Nephron progenitor cell (in vitro differentiated cells): ENCODE measurements around the gene NCF2.

Source experiments
- DNase-seq: peaks from one replicate; pipeline ENCODE4 v3.0.0; 2021
- H3K27ac Mint-ChIP-seq: 2 replicates; pipeline ENCODE4 v1.8.0; 2021; ENCODE audit warnings: mild to moderate bottlenecking, moderate library complexity, mixed read lengths
- H3K27me3 Mint-ChIP-seq: 2 replicates; pipeline ENCODE4 v1.8.0; 2021; ENCODE audit warnings: mild to moderate bottlenecking, low read depth, mixed read lengths; ENCODE audit not compliant: poor library complexity
- H3K36me3 Mint-ChIP-seq: 2 replicates; pipeline ENCODE4 v1.8.0; 2021; ENCODE audit warnings: low read depth, mixed read lengths
- H3K4me1 Mint-ChIP-seq: 2 replicates; pipeline ENCODE4 v1.8.0; 2021; ENCODE audit warnings: mixed read lengths
- H3K4me3 Mint-ChIP-seq: 2 replicates; pipeline ENCODE4 v1.8.0; 2021; ENCODE audit warnings: mild to moderate bottlenecking, moderate library complexity, mixed read lengths
- H3K9me3 Mint-ChIP-seq: 2 replicates; pipeline ENCODE4 v1.8.0; 2021; ENCODE audit warnings: mild to moderate bottlenecking, moderate library complexity, mixed read lengths
- TF ChIP-seq, protein P1 (sequence below): fragments of 200-600 bp; sonication (generic); IDR thresholded peaks from 2 replicates; pipeline ENCODE4 v1.5.0; 2021; ENCODE audit warnings: antibody characterized with exemption

The NCF2 gene

DNA sequence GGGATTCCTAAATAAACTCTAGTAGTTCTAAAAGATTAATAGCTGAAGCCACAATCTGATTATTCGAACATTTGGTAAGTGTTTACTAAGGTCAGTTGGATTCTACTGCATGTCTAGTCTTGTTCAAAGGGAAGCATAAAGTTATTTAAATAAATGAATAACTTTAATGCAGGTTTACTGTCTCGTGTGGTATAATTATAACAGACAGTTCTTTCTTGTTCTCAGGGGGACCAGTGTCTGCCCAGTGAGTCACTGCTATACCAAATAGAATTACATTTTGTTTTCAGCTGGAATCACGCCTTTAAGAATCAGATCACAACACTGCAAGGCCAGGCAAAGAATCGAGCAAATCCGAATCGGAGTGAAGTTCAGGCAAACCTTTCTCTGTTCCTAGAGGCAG, 72.9 kb downstream of the NCF2 start:
- H3K27ac Mint-ChIP-seq, result peak overlapping the region; percentile 91
- peaks cover 41% of the 10 kb centered on the region for H3K36me3 Mint-ChIP-seq
- no peaks in the 10 kb centered on the region for H3K9me3 Mint-ChIP-seq
- H3K4me3 Mint-ChIP-seq, result no peak overlapping the region
- no peaks in the 10 kb centered on the region for H3K27me3 Mint-ChIP-seq
- TF ChIP-seq, protein P1, sequence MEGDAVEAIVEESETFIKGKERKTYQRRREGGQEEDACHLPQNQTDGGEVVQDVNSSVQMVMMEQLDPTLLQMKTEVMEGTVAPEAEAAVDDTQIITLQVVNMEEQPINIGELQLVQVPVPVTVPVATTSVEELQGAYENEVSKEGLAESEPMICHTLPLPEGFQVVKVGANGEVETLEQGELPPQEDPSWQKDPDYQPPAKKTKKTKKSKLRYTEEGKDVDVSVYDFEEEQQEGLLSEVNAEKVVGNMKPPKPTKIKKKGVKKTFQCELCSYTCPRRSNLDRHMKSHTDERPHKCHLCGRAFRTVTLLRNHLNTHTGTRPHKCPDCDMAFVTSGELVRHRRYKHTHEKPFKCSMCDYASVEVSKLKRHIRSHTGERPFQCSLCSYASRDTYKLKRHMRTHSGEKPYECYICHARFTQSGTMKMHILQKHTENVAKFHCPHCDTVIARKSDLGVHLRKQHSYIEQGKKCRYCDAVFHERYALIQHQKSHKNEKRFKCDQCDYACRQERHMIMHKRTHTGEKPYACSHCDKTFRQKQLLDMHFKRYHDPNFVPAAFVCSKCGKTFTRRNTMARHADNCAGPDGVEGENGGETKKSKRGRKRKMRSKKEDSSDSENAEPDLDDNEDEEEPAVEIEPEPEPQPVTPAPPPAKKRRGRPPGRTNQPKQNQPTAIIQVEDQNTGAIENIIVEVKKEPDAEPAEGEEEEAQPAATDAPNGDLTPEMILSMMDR, result no peak
- DNase-seq, result no peak
- H3K4me1 Mint-ChIP-seq, result no peaks in the 10 kb centered on the region

DNA sequence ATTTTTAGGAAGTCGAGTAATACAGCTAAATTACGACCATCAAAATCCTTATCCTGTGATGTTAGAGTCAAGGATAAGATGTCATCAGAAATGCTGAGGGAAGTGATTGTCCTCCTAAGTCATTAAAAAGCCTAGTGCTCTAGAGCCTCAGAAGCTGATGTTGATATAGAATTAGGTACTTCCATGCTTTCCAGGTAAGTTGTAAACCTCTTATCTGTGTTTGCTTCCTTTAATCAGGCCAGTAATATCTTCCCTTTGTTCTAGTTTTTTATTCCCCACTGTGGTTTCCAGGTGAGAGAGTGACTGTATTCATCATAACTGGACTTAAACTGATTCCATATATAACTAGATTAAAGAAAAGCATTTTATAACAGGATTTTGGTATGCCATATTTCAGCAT, 73.5 kb downstream of the NCF2 start:
- H3K27me3 Mint-ChIP-seq, result no peaks in the 10 kb centered on the region
- H3K27ac Mint-ChIP-seq, result no peak overlapping the region
- no peaks in the 10 kb centered on the region for H3K4me1 Mint-ChIP-seq
- no peak overlapping the region for H3K4me3 Mint-ChIP-seq
- no peak for DNase-seq
- H3K36me3 Mint-ChIP-seq, result peaks cover 38% of the 10 kb centered on the region
- TF ChIP-seq, protein P1, result no peak
- no peaks in the 10 kb centered on the region for H3K9me3 Mint-ChIP-seq

DNA sequence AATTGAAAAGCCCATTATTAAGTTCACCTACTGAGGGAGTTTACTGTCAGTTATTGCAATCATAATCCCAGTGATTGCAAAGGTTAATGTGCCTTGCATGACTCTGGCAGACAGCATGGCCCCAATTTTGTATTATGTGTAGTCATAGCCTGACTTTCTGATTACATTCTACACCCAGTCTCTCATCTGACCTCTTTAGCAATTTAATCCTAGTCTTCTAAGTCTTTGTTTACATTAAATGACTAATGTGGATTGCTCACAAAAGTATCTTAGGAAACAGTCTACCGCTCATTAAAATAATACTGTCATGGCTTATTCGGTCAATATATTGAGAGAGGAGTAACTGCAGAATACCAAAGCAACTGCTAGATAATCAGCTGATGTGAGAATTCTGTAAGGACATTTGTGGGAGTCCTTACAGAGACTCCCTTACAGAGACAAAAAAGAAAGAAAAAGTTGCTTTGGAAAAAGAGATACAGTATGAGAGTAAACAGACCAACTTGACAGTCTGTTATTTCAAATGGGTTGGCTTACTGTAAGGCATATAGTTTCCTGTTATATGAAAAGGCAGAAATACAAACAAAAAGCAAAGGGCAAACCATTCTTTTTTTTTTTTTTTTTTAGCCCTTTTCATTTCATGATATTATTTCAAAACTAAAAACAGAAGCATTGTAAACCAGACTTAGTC, 75.1 kb downstream of the NCF2 start:
- H3K4me1 Mint-ChIP-seq, result no peaks in the 10 kb centered on the region
- H3K4me3 Mint-ChIP-seq, result no peak overlapping the region
- DNase-seq, result no peak
- peaks cover 26% of the 10 kb centered on the region for H3K36me3 Mint-ChIP-seq
- H3K27me3 Mint-ChIP-seq, result no peaks in the 10 kb centered on the region
- H3K27ac Mint-ChIP-seq, result no peak overlapping the region
- TF ChIP-seq, protein P1, result no peak
- no peaks in the 10 kb centered on the region for H3K9me3 Mint-ChIP-seq

DNA sequence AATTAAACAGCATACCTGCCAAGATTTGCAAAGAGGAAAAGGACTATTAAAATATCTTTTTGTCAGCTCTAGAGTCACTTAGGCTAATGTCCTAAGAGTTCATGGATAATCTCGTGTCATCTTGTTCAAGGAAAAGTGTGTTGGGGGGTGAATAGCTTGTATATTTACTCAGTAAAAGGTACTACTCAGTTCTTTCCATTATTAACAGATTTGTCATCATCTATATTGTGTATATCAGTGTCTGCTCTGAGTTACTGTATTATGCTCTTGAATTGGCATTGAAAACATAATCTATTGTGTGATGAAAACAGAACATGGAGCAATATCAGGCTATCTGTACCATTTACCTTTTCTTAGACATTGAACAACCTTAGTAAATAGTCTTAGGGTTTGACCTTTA, 76.0 kb downstream of the NCF2 start:
- H3K4me3 Mint-ChIP-seq, result no peak overlapping the region
- peaks cover 19% of the 10 kb centered on the region for H3K36me3 Mint-ChIP-seq
- H3K27ac Mint-ChIP-seq, result no peak overlapping the region

DNA sequence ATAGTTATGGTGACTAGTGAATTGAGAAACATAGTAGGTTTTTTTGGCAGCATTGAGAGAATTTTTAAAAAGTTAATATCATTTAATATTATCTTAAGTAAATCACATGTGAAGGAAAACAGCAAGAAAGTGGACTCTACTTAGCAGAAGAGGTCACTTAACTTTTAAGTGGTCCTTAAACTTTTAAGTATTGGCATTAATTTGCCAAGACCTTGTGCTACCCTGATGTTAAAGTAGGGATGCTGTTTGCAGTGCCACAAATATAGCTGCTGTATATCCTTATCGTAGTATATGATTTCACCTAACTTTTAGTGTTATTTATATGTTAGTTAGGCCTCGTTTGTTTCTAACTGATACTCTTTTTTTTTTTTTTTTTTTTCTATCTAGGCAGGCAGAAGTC, 77.8 kb downstream of the NCF2 start:
- TF ChIP-seq, protein P1, result no peak
- H3K36me3 Mint-ChIP-seq, result peaks cover 9% of the 10 kb centered on the region

More for the DNA sequence above, 76.0 kb downstream of the NCF2 start:
- no peaks in the 10 kb centered on the region for H3K4me1 Mint-ChIP-seq
- no peaks in the 10 kb centered on the region for H3K9me3 Mint-ChIP-seq
- DNase-seq, result no peak
- TF ChIP-seq, protein P1, result no peak
- H3K27me3 Mint-ChIP-seq, result no peaks in the 10 kb centered on the region

DNA sequence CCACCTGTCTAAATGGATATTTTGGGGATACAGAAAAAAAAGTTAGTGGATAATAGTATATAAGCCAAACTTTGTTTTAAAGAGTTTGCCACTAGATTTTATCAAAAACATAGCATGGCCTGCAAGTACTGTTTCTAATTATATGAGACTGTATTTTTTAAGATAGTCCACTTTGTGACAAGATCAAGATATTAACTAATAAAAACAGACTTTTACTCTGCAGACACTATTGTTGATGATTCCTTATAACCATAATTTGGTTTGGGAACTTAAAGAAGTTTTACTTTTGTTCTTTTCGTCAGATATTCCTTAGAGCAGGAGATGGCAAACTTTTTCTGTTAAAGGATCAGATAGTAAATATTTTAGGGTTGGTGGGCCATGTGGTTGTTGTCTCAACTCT, 81.6 kb downstream of the NCF2 start:
- H3K27me3 Mint-ChIP-seq, result no peaks in the 10 kb centered on the region
- no peaks in the 10 kb centered on the region for H3K9me3 Mint-ChIP-seq
- DNase-seq, result no peak
- no peak overlapping the region for H3K27ac Mint-ChIP-seq
- no peaks in the 10 kb centered on the region for H3K36me3 Mint-ChIP-seq
- no peak overlapping the region for H3K4me3 Mint-ChIP-seq
- H3K4me1 Mint-ChIP-seq, result no peaks in the 10 kb centered on the region
- TF ChIP-seq, protein P1, result no peak

More for the DNA sequence above, 77.8 kb downstream of the NCF2 start:
- Mint-ChIP-seq H3K27ac (peak overlapping the region; percentile 95), H3K4me3 (no peak overlapping the region), H3K9me3 (no peaks in the 10 kb centered on the region), H3K27me3 (no peaks in the 10 kb centered on the region), H3K4me1 (no peaks in the 10 kb centered on the region)
- DNase-seq, result no peak
